HL-60 (cell line): ENCODE measurements around the gene KRT77.

Experiments used
- CTCF ChIP-seq: IDR thresholded peaks from one replicate; pipeline ENCODE4 v1.5.1; 2011; ENCODE audit warnings: low read length, control low read depth, inconsistent platforms; ENCODE audit not compliant: insufficient read depth
- GABPA ChIP-seq: IDR thresholded peaks from 2 replicates; pipeline ENCODE4 v1.6.1; 2012; ENCODE audit warnings: low read depth
- POLR2AphosphoS5 ChIP-seq: IDR thresholded peaks from 2 replicates; pipeline ENCODE4 v1.6.1; 2012; ENCODE audit warnings: low read depth
- REST ChIP-seq: IDR thresholded peaks from 2 replicates; pipeline ENCODE4 v1.6.1; 2012; ENCODE audit warnings: low read depth; ENCODE audit not compliant: insufficient replicate concordance

- TF ChIP-seq CTCF (no peak), GABPA (no peak), POLR2AphosphoS5 (no peak), REST (no peak)
These were observed 17.3 kb downstream of the KRT77 start for GRCh38 chr12:52686063-52686462.
